SK-N-SH (cell line): ENCODE data around the gene DUOX2.

ENCODE experiments used
- FOXJ3 ChIP-seq: sonication (generic); formaldehyde crosslinking; IDR thresholded peaks from 2 replicates; pipeline ENCODE4 v1.5.1; 2020; ENCODE audit warnings: mild to moderate bottlenecking, missing genetic modification reagents
- GABPA ChIP-seq: IDR thresholded peaks from 2 replicates; pipeline ENCODE4 v1.4.0; 2012; ENCODE audit warnings: low read depth, mild to moderate bottlenecking
- JUND ChIP-seq: IDR thresholded peaks from 2 replicates; pipeline ENCODE4 v1.4.0; 2012
- MXI1 ChIP-seq: IDR thresholded peaks from 2 replicates; pipeline ENCODE4 v1.6.1; 2012; ENCODE audit warnings: mild to moderate bottlenecking, low read depth, low read length, improper control_type of control experiment
- POLR2AphosphoS5 ChIP-seq: IDR thresholded peaks from 2 replicates; pipeline ENCODE4 v1.6.1; 2012; ENCODE audit warnings: low read depth, low read length
- RAD21 ChIP-seq: IDR thresholded peaks from 2 replicates; pipeline ENCODE4 v1.6.1; 2012; ENCODE audit warnings: mild to moderate bottlenecking, low read length
- RCOR1 ChIP-seq: fragments of 150-350 bp; IDR thresholded peaks from 2 replicates; pipeline ENCODE4 v1.6.1; 2017; ENCODE audit warnings: antibody characterized with exemption, low read length
- SIN3A ChIP-seq: IDR thresholded peaks from 2 replicates; pipeline ENCODE4 v1.6.1; 2012; ENCODE audit warnings: low read depth, mild to moderate bottlenecking, low read length, moderate library complexity, borderline replicate concordance
- SMC3 ChIP-seq: IDR thresholded peaks from 2 replicates; pipeline ENCODE4 v1.6.1; 2012; ENCODE audit warnings: low read depth, low read length, improper control_type of control experiment
- TF ChIP-seq, protein P1 (sequence below): fragments of 200-600 bp; sonication (generic); IDR thresholded peaks from 2 replicates; pipeline ENCODE4 v1.6.1; 2017; ENCODE audit warnings: antibody characterized with exemption, mild to moderate bottlenecking, moderate library complexity

DNA sequence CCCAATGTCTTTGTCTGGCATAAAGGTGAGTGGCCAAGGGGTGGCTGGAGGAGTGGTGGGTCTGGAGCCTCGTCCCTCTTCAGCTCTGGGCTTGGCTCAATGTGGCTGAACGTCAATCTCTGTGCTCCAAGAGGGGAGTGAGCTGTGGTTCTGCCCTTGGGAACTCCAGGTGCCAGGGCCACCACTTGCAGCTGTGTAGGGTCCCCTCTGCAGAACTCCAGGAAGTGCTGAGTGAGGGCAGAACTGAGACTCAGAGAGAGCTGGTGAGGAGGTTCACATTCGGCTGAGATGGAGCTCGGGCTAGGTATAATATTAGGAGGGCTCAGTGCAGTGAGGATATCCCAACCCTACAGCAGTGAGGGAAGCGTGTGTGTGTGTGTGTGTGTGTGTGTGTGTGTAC lies 27.4 kb upstream of the DUOX2 start:
- TF ChIP-seq POLR2AphosphoS5 (no peak), JUND (no peak), RAD21 (no peak), GABPA (no peak), SMC3 (no peak), SIN3A (no peak), RCOR1 (no peak), FOXJ3 (CRISPR knock-in tag) (no peak), MXI1 (no peak)
- TF ChIP-seq, protein P1, sequence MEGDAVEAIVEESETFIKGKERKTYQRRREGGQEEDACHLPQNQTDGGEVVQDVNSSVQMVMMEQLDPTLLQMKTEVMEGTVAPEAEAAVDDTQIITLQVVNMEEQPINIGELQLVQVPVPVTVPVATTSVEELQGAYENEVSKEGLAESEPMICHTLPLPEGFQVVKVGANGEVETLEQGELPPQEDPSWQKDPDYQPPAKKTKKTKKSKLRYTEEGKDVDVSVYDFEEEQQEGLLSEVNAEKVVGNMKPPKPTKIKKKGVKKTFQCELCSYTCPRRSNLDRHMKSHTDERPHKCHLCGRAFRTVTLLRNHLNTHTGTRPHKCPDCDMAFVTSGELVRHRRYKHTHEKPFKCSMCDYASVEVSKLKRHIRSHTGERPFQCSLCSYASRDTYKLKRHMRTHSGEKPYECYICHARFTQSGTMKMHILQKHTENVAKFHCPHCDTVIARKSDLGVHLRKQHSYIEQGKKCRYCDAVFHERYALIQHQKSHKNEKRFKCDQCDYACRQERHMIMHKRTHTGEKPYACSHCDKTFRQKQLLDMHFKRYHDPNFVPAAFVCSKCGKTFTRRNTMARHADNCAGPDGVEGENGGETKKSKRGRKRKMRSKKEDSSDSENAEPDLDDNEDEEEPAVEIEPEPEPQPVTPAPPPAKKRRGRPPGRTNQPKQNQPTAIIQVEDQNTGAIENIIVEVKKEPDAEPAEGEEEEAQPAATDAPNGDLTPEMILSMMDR, result no peak
